ENCODE measurements around the gene CDRT15.

DNA sequence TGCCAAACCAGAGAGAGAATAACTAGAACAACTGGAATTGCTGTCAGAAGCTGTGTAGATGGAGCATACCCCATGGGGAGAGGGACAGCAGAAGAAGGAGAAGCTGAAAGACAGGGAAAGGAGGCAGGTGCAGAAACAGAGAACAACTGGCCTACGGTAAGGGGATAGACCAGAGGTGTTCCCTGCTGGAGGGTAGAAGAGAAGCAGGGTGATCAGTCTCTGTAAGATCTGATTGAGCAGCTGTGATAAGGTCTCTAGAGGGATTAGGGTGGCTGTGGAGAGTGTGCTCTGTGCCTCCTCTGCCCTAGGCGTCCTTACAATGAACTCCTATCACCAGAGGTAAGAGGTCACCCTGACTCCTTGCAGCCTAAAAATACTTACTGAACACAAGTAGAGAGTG, 33.8 kb upstream of the CDRT15 start:
- TF ChIP-seq KAT7 (CRISPR knock-in tag; IDR thresholded peaks at IDR 0.05; ENCODE audit: borderline replicate concordance) (no peak), ZNF671 (CRISPR knock-in tag; IDR thresholded peaks at IDR 0.05) (no peak), ELF4 (CRISPR knock-in tag; IDR thresholded peaks at IDR 0.05; ENCODE audit: low read depth) (no peak), CBFB (CRISPR knock-in tag; IDR thresholded peaks at IDR 0.05; ENCODE audit: low read depth) (no peak), NFE2L1 (CRISPR knock-in tag; IDR thresholded peaks at IDR 0.05) (no peak), CREB1 (CRISPR knock-in tag; IDR thresholded peaks at IDR 0.05) (no peak)
- TF ChIP-seq, protein P1, sequence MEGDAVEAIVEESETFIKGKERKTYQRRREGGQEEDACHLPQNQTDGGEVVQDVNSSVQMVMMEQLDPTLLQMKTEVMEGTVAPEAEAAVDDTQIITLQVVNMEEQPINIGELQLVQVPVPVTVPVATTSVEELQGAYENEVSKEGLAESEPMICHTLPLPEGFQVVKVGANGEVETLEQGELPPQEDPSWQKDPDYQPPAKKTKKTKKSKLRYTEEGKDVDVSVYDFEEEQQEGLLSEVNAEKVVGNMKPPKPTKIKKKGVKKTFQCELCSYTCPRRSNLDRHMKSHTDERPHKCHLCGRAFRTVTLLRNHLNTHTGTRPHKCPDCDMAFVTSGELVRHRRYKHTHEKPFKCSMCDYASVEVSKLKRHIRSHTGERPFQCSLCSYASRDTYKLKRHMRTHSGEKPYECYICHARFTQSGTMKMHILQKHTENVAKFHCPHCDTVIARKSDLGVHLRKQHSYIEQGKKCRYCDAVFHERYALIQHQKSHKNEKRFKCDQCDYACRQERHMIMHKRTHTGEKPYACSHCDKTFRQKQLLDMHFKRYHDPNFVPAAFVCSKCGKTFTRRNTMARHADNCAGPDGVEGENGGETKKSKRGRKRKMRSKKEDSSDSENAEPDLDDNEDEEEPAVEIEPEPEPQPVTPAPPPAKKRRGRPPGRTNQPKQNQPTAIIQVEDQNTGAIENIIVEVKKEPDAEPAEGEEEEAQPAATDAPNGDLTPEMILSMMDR (IDR thresholded peaks at IDR 0.05): no peak
- TF ChIP-seq, protein P2, sequence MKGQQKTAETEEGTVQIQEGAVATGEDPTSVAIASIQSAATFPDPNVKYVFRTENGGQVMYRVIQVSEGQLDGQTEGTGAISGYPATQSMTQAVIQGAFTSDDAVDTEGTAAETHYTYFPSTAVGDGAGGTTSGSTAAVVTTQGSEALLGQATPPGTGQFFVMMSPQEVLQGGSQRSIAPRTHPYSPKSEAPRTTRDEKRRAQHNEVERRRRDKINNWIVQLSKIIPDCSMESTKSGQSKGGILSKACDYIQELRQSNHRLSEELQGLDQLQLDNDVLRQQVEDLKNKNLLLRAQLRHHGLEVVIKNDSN (CRISPR knock-in tag; IDR thresholded peaks at IDR 0.05): no peak
- TF ChIP-seq, protein P3, sequence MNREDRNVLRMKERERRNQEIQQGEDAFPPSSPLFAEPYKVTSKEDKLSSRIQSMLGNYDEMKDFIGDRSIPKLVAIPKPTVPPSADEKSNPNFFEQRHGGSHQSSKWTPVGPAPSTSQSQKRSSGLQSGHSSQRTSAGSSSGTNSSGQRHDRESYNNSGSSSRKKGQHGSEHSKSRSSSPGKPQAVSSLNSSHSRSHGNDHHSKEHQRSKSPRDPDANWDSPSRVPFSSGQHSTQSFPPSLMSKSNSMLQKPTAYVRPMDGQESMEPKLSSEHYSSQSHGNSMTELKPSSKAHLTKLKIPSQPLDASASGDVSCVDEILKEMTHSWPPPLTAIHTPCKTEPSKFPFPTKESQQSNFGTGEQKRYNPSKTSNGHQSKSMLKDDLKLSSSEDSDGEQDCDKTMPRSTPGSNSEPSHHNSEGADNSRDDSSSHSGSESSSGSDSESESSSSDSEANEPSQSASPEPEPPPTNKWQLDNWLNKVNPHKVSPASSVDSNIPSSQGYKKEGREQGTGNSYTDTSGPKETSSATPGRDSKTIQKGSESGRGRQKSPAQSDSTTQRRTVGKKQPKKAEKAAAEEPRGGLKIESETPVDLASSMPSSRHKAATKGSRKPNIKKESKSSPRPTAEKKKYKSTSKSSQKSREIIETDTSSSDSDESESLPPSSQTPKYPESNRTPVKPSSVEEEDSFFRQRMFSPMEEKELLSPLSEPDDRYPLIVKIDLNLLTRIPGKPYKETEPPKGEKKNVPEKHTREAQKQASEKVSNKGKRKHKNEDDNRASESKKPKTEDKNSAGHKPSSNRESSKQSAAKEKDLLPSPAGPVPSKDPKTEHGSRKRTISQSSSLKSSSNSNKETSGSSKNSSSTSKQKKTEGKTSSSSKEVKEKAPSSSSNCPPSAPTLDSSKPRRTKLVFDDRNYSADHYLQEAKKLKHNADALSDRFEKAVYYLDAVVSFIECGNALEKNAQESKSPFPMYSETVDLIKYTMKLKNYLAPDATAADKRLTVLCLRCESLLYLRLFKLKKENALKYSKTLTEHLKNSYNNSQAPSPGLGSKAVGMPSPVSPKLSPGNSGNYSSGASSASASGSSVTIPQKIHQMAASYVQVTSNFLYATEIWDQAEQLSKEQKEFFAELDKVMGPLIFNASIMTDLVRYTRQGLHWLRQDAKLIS (CRISPR knock-in tag; IDR thresholded peaks at IDR 0.05; ENCODE audit: borderline replicate concordance): no peak
- TF ChIP-seq, protein P4, sequence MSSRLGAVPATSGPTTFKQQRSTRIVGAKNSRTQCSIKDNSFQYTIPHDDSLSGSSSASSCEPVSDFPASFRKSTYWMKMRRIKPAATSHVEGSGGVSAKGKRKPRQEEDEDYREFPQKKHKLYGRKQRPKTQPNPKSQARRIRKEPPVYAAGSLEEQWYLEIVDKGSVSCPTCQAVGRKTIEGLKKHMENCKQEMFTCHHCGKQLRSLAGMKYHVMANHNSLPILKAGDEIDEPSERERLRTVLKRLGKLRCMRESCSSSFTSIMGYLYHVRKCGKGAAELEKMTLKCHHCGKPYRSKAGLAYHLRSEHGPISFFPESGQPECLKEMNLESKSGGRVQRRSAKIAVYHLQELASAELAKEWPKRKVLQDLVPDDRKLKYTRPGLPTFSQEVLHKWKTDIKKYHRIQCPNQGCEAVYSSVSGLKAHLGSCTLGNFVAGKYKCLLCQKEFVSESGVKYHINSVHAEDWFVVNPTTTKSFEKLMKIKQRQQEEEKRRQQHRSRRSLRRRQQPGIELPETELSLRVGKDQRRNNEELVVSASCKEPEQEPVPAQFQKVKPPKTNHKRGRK (CRISPR knock-in tag; IDR thresholded peaks at IDR 0.05; ENCODE audit: borderline replicate concordance): no peak

All from WTC11 (cell line).